ENCODE measurements around the gene PROK2.

Gene PROK2

GRCh38 chr3:71805691-71806090 is 20.7 kb upstream of the PROK2 start:
- DNase-seq (ENCODE audit: low spot score) = no peak
- TF ChIP-seq, protein P1, sequence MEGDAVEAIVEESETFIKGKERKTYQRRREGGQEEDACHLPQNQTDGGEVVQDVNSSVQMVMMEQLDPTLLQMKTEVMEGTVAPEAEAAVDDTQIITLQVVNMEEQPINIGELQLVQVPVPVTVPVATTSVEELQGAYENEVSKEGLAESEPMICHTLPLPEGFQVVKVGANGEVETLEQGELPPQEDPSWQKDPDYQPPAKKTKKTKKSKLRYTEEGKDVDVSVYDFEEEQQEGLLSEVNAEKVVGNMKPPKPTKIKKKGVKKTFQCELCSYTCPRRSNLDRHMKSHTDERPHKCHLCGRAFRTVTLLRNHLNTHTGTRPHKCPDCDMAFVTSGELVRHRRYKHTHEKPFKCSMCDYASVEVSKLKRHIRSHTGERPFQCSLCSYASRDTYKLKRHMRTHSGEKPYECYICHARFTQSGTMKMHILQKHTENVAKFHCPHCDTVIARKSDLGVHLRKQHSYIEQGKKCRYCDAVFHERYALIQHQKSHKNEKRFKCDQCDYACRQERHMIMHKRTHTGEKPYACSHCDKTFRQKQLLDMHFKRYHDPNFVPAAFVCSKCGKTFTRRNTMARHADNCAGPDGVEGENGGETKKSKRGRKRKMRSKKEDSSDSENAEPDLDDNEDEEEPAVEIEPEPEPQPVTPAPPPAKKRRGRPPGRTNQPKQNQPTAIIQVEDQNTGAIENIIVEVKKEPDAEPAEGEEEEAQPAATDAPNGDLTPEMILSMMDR (IDR thresholded peaks at IDR 0.05; ENCODE audit: borderline replicate concordance, control extremely low read depth, extremely low read depth, insufficient read depth, missing control alignments) = no peak
- in situ Hi-C loops (cut with MboI; ENCODE audit: low sequenced_read_pairs, unreplicated experiment) = no loop called here

DNA sequence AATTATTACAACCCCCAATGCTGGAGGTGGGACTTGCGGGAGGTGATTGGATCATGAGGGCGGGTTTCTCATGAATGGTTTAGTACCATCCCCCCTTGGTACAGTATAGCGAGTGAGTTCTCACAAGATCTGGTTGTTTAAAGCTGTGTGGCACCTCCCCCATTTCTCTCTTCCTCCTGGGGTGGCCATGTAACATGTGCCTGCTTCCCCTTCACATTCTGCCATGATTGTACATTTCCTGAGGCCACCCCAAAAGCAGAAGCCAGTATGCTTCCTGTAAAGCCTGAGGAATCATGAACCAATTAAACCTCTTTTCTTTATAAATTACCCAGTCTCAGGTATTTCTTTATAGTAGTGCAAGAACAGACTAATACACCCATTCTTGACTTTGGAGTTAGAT is 20.3 kb upstream of the PROK2 start:
- in situ Hi-C loops (cut with MboI; ENCODE audit: low sequenced_read_pairs, unreplicated experiment) = no loop called here

DNA sequence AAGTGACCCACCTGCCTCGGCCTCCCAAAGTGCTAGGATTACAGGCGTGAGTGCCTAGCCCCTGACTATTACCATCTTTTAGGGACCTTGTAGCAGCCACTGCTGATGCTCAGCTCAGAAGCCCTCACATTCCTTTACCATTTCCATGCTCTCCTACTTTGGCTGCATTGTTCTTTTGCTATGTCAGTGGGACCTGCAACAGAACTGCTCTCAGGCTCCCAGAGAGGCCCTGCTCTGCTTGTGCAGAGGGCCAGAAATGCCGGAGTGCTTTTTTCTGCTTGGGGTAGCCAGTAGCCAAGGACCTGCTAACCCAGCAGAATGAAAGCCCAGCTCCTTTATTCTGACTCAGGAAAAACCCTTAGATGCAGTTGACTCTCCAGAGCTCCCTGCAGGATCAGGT is 18.3 kb upstream of the PROK2 start:
- TF ChIP-seq, protein P1 (IDR thresholded peaks at IDR 0.05; ENCODE audit: borderline replicate concordance, control extremely low read depth, extremely low read depth, insufficient read depth, missing control alignments) = no peak
- no peak for DNase-seq (ENCODE audit: low spot score)
- in situ Hi-C loops (cut with MboI; ENCODE audit: low sequenced_read_pairs, unreplicated experiment) = no loop called here

More for the DNA sequence above, 20.3 kb upstream of the PROK2 start:
- DNase-seq (ENCODE audit: low spot score) = no peak
- TF ChIP-seq, protein P1 (IDR thresholded peaks at IDR 0.05; ENCODE audit: borderline replicate concordance, control extremely low read depth, extremely low read depth, insufficient read depth, missing control alignments) = no peak

- no peak for DNase-seq (ENCODE audit: low spot score)
- in situ Hi-C loops (cut with MboI; ENCODE audit: low sequenced_read_pairs, unreplicated experiment) = no loop called here
- TF ChIP-seq, protein P1 (IDR thresholded peaks at IDR 0.05; ENCODE audit: borderline replicate concordance, control extremely low read depth, extremely low read depth, insufficient read depth, missing control alignments) = no peak
Observed at GRCh38 chr3:71801986-71802385, 17.0 kb upstream of the PROK2 start.

DNA sequence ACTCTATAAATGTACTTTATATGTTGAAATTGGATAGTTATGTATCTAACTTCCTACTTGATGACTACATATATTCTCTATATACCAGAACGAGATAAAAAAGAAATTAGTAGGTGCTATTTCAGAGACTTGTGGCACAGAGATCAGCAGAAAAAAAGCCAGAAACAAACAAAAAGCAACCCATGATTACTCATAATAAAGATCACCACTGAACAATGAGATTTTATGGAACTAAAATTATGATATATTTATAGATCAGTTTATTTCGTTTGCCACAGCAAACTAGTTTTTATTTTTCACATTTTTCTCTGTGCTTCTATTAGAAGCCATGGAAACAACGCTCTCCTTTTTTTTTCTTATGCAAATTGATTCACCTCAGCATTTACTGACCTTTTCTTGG is 15.1 kb upstream of the PROK2 start:
- TF ChIP-seq, protein P1 (IDR thresholded peaks at IDR 0.05; ENCODE audit: borderline replicate concordance, control extremely low read depth, extremely low read depth, insufficient read depth, missing control alignments) = no peak
- in situ Hi-C loops (cut with MboI; ENCODE audit: low sequenced_read_pairs, unreplicated experiment) = no loop called here
- DNase-seq (ENCODE audit: low spot score) = no peak

DNA sequence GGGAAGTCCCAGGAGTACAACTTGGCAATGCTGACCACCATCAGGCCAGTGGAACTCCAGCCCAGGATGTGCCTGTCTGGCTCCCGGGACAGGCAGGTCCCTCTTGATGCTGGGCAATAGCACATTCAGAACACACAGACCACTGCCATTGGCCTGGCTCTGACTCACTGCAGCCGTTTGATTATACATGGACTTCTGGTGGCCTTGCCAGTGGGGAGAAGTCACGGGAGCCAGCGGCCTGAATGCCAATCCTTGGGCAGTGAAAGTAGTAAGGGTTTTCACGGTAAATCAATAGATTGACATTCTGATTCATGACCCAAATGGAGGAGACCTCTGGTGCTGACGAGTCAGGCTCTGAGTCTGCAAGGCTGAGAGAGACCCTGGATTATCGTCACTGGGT is 12.5 kb upstream of the PROK2 start:
- in situ Hi-C loops (cut with MboI; ENCODE audit: low sequenced_read_pairs, unreplicated experiment) = no loop called here
- no peak for DNase-seq (ENCODE audit: low spot score)
- TF ChIP-seq, protein P1 (IDR thresholded peaks at IDR 0.05; ENCODE audit: borderline replicate concordance, control extremely low read depth, extremely low read depth, insufficient read depth, missing control alignments) = no peak

DNA sequence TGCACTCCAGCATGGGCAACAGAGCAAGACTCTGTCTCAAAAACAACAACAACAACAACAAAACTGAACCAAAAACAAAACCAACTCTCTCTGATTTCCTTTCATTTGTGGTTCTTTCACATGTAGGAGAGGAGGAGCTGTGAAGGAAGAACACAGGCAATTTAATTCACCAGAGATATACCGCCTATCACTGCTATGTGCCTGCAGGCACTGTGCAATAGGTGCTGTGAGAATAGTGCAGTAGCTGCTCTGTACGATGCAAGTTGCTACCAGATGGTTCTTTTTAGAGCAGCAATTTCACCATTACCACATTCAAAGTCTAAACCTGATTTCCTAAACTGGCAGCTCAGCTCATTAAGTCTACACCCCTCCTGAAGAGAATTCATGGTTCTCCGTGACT is 11.3 kb upstream of the PROK2 start:
- no peak for DNase-seq (ENCODE audit: low spot score)
- in situ Hi-C loops (cut with MboI; ENCODE audit: low sequenced_read_pairs, unreplicated experiment) = no loop called here
- TF ChIP-seq, protein P1 (IDR thresholded peaks at IDR 0.05; ENCODE audit: borderline replicate concordance, control extremely low read depth, extremely low read depth, insufficient read depth, missing control alignments) = no peak

Measured in GM13976 (cell line).